8988T (cell line): ENCODE results near the gene DLGAP5.
A peak's percentile ranks its signal among the peaks of the same experiment; 100 is the strongest.

Source experiments
- DNase-seq: peaks from one replicate; pipeline ENCODE4 v3.0.0; 2011

The DLGAP5 gene

GRCh38 chr14:55180006-55180405 is 11.4 kb downstream of the DLGAP5 start:
- DNase-seq, result no peak

DNA sequence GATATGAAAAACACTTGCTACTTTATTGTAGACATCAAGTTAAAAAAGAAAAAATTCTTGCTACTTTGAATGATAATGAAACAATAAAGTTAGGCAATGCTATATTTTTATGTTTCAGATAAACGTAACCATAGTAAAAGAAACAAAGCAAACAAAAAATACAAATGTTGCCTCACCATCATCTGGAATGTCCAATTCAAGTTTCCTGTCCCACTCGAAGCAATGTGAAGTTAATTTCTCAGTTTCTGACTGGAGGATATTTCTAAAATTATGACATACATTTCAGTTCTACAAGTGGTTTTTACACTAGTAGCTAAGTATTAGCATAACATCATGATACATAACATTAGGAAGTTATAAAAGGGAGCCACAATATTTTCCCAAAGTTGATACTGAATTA is 20.9 kb downstream of the DLGAP5 start:
- no peak for DNase-seq

- DNase-seq, result no peak
These were observed 30.4 kb downstream of the DLGAP5 start for GRCh38 chr14:55160989-55161388.

- no peak for DNase-seq
These were observed 33.0 kb downstream of the DLGAP5 start for GRCh38 chr14:55158412-55158811.

DNA sequence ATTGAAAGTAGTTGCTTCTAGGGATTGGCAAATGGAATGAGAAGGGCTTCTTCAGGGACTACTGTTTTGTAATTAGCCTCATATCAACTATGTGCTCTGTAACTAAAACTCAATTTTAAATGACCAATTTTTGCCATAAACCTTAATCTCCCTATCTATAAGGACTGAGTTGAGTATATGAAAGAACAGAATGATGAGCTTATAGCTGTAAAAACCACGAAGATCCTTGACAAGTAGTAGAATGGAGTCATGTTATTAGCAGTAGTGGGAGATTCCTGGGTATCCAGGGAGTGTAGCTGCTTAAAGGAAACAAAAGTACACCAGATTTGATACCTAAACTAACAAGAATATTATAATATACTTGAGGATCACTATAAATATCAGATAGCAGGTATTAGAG is 34.3 kb downstream of the DLGAP5 start:
- DNase-seq, result no peak

- DNase-seq, result no peak
These were observed 37.4 kb downstream of the DLGAP5 start for GRCh38 chr14:55153951-55154350.

GRCh38 chr14:55152052-55152753 is 39.2 kb downstream of the DLGAP5 start:
- no peak for DNase-seq

GRCh38 chr14:55151601-55152000 is 39.8 kb downstream of the DLGAP5 start:
- no peak for DNase-seq

DNA sequence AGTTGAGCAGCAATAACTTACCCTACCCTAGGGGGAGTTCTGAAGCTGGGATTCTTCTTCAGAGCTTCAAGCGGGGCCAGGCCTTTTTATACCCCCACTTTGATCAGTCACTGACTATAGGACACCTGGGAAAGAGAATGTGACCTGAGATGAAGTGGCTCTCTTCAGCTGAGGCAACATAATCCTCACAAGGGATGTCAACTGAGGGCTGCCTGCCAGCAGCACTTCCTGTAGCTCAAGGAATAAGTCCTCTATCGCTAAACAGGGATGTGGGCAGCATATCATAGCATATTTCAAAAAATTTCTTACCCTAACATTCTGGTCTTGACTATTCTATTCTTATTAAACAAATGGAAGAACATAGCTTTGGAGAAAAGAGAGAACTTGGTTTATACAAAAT is 45.0 kb downstream of the DLGAP5 start:
- no peak for DNase-seq

DNA sequence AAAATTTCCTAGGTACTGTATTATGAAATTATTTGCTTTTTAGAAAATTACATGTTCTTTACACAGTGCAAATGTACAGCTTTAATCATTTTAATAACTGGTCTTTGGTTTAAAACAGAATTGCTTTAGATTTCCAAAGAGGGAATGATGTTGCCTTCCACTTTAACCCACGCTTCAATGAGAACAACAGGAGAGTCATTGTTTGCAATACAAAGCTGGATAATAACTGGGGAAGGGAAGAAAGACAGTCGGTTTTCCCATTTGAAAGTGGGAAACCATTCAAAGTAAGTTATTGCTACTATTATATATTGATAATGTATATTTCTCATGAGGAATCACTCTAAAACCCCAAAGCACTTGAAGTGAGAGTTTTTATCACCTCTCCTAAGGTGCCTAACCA is 48.9 kb downstream of the DLGAP5 start:
- no peak for DNase-seq

DNA sequence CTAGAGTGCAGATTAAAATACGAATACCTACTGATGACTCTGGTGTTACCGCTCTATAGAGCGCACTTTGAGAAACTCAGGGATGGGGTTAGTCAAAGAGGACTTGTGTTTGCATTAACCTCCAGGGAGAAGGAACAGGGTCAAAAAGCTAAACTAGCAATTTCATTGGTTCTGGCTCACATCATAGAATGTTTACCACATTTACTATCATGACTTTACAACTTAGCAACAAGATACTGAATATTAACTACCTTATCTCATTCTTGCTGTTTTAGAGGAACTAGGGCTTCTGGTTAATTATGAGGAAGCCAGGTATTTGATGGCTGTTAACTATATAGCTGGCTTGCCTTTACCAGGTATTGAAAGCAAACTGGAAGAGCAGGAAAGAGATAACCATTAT is 49.6 kb downstream of the DLGAP5 start:
- no peak for DNase-seq

DNA sequence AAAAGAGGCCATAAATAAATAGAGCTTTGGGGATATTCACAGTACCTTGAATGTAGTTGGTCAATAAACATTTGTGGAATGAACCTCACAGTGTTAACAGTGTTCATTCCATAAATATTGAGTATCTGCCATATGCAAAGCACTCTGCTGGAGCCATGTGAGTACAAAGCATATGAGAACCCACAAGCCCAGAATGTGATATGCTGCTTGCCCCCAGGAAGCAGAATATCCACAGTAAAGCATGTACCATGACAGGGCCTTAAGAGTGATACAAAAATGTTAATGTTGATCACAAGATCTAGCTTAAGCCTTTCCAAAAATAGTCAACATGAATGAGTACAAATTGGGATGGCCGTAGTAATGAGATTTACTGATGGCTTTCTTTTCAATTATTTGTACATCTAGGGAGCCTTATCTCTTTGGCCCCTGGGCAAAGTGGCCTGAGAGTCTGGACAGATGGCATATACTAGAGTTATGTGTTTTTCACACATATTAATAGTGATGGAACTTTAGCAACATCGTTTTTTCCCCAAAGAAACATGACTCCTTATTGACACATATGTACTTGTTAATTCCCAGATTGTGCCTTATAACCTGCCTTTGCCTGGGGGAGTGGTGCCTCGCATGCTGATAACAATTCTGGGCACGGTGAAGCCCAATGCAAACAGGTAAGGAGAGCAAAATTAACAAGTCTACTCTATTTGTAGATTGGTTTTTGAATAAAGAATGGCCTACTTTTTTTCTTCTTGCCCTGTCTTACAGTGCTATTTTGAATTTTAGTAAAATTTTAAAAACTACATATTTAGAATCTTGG is 51.5 kb downstream of the DLGAP5 start:
- DNase-seq, result no peak

DNA sequence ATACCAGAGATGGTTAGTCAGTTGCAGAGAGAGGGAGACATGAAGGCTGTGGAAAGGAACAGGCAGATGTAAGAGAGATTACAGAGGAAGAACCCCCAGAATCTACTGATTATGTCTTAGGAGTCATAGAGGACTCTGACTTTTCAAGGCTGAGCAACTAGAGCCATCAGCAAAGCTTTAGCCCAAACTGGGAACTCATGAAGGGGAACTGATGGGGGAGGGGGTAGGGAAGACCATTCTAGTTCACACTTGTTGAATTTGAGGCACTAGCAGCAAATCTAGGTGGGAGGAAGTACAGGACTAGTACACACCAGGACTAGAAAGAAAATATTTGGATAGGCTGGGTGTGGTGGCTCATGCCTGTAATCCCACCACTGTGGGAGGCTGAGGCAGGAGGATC is 52.2 kb downstream of the DLGAP5 start:
- no peak for DNase-seq

- no peak for DNase-seq
These were observed 53.3 kb downstream of the DLGAP5 start for GRCh38 chr14:55138091-55138490.

DNA sequence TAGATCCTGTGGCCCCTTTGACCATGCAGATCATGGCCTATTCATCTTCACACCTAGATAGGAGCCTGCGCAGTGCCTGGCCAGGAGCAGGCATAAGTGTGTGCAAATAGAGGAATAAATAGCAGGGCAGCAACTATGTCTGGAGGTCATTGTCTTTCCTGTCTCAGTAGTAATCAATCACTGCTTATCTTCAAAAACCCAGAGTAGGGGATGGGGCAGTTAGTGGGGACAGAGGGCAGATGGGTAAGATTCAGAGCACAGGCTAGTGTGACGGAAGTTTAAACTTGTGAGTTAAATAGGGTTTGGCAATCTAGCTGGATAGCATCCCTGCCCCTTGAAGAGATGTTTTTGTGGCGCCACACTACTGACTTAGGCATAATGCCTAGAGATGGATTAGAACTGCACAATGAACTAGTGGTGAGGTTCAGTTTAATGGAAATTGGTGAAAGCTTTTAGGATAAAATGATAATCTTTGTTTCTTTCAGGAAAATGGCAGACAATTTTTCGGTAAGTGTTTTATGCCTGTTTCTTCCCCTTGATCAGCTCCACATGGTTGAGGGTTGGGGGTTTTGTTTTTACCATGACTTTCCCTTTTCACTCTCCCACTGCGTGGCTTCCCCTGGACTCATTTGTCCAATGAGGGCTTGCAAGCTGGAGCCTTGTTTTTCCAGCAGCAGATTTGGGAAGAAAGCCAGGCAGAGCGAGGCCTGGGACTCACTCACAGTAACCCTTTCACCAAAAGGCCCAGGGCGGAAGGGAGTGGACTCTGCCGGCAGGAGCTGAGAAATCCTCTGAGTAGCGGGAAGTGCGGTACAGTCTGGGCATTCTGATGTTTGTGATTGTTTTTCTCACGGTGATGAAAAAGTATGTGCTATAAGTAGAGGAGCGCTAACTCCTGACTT is 54.2 kb downstream of the DLGAP5 start:
- DNase-seq, result no peak

GRCh38 chr14:55136241-55136640 is 55.1 kb downstream of the DLGAP5 start:
- no peak for DNase-seq

GRCh38 chr14:55133416-55133815 is 58.0 kb downstream of the DLGAP5 start:
- no peak for DNase-seq

DNA sequence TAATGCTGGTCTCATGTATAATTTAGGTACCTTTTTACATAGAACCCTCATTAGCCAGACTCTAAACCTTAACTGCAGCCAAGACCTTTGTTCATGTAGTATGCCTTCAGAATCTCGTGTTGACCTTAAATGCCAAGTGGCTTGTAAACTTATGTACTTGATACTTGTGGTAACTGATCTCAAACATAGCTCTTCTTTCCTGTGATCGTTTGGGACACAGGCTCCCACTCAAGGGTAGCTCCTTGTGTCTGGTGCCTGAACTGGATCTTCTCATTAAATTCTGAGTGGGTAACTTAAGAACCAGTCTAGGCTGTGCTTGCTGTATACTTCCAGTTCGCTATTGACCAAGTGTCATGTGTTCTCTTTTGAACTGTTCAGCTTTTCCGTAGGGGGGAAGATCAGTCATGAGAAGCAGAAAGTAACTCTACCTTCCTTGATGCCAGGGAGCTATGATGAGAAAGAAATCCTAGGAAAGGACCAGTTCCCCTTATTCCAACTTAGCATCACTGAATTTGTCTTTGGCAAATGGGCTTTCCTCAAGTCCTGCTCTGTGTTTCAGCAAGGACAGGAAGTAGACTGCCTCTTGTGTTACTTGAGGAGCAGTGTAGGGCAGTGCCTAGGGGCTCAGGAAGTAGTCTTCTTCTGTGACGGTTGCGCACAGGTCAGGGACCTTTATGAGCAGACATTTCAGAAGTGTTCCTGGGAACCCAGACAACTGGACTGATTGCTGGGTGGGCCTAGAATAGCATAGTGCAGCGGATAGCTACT is 59.8 kb downstream of the DLGAP5 start:
- DNase-seq, result no peak

DNA sequence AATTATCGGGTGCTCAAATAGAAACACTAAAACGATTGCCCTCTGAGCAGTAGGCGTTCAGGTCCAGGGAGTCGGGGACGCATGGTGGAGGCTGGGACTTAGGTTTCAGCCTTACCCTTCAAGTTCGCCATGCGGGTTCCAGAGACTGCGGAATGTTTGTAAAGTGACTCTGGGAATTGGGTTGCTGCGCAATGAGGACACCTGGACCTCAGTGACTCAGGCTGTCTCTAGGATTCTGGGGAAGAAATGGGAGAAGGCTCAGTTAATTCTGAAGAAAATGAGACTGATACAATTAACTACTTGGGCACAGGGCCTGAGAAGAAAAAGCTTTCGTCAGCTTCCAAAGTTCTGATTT is 61.2 kb downstream of the DLGAP5 start:
- DNase-seq, result peak; percentile 51

- DNase-seq, result peak; percentile 61
These were observed 61.8 kb downstream of the DLGAP5 start for GRCh38 chr14:55129428-55130195.

DNA sequence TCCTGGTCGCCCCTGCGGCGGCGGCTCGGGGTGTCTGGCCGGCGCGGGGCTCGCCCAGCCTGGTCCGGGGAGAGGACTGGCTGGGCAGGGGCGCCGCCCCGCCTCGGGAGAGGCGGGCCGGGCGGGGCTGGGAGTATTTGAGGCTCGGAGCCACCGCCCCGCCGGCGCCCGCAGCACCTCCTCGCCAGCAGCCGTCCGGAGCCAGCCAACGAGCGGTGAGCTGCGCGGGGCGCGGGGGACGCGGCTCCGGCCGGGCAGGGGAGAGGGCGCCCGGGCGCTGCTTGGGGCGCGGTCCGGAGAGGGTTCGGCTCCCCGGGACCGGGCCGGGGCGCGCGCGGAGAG is 62.3 kb downstream of the DLGAP5 start, which contains the start of gene LGALS3:
TSS of gene LGALS3 (plus strand) at position 167 of the 342 bp plus-strand sequence. CDS start 8,122 bp downstream, outside the sequence.
- peak; percentile 85 for DNase-seq
